Activated CD8-positive, alpha-beta memory T cell treated with anti-CD3 and anti-CD28 coated beads for 4 hours (primary cell): ENCODE results near the gene OR2A7.
"Not testable (repeated sequence)": the region's sequence is repeated elsewhere in the genome, so short reads cannot be mapped to it uniquely, and the experiment has no call there.

Experiments
- DNase-seq, 2 donors: peaks; one replicate each; pipeline ENCODE4 v3.0.0-alpha.2; 2020; ENCODE audit warnings: low read depth in 2 of 2

OR2A7 gene

GRCh38 chr7:144255471-144255897, 9.1 kb downstream of the OR2A7 start:
- DNase-seq: no peak

GRCh38 chr7:144252307-144252706, 12.3 kb downstream of the OR2A7 start:
- not testable (repeated sequence) for DNase-seq

GRCh38 chr7:144247674-144248330, 16.8 kb downstream of the OR2A7 start:
- not testable (repeated sequence) for DNase-seq

- DNase-seq: not testable (repeated sequence)
Measured at GRCh38 chr7:144246967-144247366, 17.6 kb downstream of the OR2A7 start.

- not testable (repeated sequence) for DNase-seq
Measured at GRCh38 chr7:144245372-144245771, 19.2 kb downstream of the OR2A7 start.

- not testable (repeated sequence) for DNase-seq
Measured at GRCh38 chr7:144239365-144239764, 25.2 kb downstream of the OR2A7 start, which contains the start of gene OR2A42. TSS of gene OR2A42 (minus strand) at chr7:144239605. CDS start at chr7:144232843, 6,762 bp downstream.

- DNase-seq: not testable (repeated sequence)
Measured at GRCh38 chr7:144238530-144239082, 26.0 kb downstream of the OR2A7 start.

GRCh38 chr7:144233039-144233438, 31.6 kb downstream of the OR2A7 start:
- not testable (repeated sequence) for DNase-seq

- DNase-seq: not testable (repeated sequence)
Measured at GRCh38 chr7:144231027-144231426, 33.6 kb downstream of the OR2A7 start.

GRCh38 chr7:144228810-144229209, 35.8 kb downstream of the OR2A7 start:
- DNase-seq: not testable (repeated sequence)

GRCh38 chr7:144226866-144227265, 37.7 kb downstream of the OR2A7 start:
- not testable (repeated sequence) for DNase-seq

GRCh38 chr7:144223675-144224074, 40.9 kb downstream of the OR2A7 start:
- DNase-seq: not testable (repeated sequence)

GRCh38 chr7:144220531-144220930, 44.1 kb downstream of the OR2A7 start:
- not testable (repeated sequence) for DNase-seq

- not testable (repeated sequence) for DNase-seq
Measured at GRCh38 chr7:144219149-144219548, 45.4 kb downstream of the OR2A7 start.

GRCh38 chr7:144218581-144218980, 46.0 kb downstream of the OR2A7 start:
- DNase-seq: not testable (repeated sequence)

- not testable (repeated sequence) for DNase-seq
Measured at GRCh38 chr7:144217200-144217599, 47.4 kb downstream of the OR2A7 start.
